ENCODE data around the gene ERCC5.

Gene ERCC5

DNA sequence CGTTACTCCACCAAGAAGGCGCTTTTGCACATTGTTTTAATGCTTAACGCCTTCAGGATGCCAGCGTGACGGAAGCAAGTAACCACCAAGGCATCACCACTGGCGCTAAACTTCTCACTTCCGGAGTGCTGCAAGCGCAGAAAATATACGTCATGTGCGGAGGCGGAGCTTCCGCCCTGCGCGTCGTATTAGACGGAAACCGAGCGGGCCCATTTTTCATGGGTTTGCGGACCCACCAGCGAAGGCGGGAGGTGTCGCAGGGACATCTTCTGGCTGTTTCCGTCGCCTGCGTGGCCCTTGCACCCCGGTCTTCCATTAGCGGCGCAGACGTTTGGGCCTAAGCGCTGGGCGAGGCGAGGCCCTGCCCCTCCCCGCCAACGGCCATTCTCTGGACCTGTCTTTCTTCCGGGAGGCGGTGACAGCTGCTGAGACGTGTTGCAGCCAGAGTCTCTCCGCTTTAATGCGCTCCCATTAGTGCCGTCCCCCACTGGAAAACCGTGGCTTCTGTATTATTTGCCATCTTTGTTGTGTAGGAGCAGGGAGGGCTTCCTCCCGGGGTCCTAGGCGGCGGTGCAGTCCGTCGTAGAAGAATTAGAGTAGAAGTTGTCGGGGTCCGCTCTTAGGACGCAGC, at the start of gene ERCC5:
ERCC5 (plus strand) TSS at position 403 of the 631 bp plus-strand sequence. CDS start 235 bp downstream, outside the sequence.
- DNase-seq (ENCODE audit: low read depth, low spot score): peak; percentile 88

- peak; percentile 54 for DNase-seq (ENCODE audit: low read depth, low spot score)
These were observed 47.0 kb upstream of the ERCC5 start, which contains the start of the genes BIVM and POGLUT2 for GRCh38 chr13:102798581-102799425. Gene BIVM (plus strand): TSS chr13:102799119. CDS start chr13:102807268, 8,149 bp downstream. Gene POGLUT2 (minus strand): TSS chr13:102798976. CDS start chr13:102798670, 306 bp downstream.

DNA sequence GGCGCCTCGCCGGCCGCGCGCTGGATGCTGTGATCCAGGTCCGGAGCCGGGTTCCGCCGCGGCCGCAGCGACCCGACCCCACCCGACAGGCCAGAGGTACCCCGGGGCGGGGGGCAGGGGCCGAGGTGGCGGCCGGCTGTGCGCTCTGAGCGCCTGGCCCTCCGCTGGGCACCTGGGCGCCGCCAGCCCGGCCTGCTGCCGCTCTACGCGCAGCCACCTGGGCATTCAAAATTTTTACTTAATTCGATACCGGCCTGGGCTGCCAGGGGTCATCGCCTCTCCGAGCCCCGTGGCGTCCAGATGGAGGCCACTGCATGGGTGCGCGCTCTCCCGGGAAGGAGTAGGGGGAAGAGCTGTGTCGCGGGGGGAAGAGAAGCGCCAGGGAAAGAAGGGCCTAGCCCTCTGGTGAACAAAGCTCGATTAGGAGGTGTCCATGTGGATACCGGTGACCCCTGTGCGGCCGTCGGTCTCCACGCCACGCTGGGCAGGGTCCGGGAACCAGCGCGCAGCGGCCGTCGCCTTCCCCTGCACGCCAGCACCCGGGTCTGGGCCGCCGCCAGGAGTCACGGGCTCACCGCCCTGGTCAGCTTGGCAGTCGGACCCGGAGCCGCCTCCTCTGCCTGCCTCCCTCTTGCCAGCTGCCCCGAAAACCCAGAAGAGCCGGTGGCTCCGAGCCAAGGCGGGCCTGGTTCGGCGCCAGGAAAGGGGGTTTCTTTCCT, 46.2 kb upstream of the ERCC5 start:
- no peak for DNase-seq (ENCODE audit: low read depth, low spot score)

DNA sequence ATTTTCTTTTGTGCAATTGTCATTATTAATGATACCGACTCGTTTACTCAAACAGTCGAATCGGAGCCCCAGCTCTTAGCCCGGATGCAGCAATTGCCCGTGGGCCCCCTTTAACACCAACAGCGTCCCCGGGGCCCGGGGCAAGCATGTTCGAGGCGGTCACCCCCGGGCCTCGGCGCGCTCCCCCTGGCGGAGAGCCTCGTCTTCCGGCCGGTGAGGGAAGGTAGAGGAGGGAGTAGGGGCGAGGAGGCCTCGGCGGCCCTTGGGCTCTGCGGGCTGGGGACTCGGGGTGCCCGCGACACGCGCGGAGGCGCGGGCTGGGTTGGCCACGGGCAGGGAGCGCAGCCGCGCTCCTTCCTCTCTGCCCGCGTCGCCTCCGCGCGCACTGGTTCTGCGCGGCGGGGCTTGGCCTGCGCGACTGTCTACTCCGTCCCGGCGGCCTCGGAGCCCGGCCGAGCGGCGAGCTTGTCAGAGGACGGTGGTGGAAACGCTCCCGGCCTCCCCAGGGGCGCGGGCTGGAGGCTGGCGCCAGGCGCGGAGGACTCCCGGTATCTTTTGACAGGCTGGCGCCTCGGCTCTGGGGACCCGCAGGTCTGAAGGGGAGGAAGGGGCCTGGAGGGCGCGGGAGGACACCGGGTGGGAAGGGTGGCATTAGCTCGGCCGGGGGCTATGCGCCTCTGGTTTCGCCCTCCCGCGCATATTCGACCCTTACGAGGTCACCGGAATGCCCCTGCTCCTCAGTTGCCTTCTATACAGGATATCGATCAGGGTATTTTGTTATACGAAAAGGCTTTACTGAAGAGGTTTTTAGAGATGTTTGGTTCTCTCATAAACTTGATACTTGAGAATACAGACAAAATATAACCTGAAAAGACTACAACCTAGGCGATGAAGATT, 45.4 kb upstream of the ERCC5 start:
- DNase-seq (ENCODE audit: low read depth, low spot score): peak; percentile 74

GRCh38 chr13:102805680-102806079, 40.2 kb upstream of the ERCC5 start:
- no peak for DNase-seq (ENCODE audit: low read depth, low spot score)

- DNase-seq (ENCODE audit: low read depth, low spot score): no peak
These were observed 38.1 kb upstream of the ERCC5 start for GRCh38 chr13:102807699-102808098.

DNA sequence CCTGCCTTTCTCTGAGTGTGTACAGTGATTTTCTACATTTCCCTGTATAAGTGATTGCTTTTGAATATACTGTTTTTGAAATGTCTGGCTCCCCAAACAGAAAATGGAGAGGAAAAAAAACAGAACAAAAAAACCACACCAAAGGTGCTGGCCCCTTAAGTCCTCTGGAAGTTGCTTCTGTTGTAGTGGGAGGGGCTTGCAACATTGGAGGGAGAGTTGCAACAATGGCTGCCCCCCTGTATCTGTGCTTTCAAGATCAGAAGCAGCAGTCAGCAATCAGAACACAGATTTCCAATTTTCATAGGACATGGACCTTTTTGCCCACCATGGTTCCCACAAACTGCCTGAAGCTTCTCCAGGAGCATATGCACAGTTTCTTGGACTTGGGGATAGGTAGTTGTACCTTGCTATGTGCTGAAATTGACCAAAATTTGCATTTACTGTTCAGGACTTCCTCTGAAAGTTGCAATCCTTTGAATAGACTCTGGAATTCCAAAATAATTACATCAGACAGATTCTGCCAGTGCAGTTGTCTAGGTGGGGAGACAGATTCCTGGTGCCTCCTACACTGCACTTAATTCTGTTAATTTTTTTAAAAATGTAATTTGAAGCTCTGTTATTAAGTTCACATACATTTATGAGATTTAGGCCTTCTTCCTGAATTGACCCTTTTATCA, 33.1 kb upstream of the ERCC5 start:
- no peak for DNase-seq (ENCODE audit: low read depth, low spot score)

GRCh38 chr13:102814025-102814607, 31.7 kb upstream of the ERCC5 start:
- DNase-seq (ENCODE audit: low read depth, low spot score): no peak

DNA sequence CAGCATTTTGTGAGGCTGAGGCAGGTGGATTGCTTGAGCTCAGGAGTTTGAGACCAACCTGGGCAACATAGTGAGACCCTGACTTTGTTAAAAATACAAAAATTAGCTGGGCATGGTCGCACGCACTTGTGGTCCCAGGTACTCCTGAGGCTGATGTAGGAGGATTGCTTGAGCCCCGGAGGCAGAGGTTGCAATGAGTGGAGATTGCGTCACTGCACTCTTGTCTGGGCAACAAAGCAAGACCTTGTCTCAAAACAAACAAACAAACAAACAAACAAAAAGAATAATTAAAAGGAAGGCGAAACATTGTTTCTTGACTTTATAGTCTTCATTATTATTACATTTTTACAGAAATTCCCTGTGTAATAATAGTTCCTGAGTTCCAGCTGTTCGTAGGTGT, 31.0 kb upstream of the ERCC5 start:
- no peak for DNase-seq (ENCODE audit: low read depth, low spot score)

DNA sequence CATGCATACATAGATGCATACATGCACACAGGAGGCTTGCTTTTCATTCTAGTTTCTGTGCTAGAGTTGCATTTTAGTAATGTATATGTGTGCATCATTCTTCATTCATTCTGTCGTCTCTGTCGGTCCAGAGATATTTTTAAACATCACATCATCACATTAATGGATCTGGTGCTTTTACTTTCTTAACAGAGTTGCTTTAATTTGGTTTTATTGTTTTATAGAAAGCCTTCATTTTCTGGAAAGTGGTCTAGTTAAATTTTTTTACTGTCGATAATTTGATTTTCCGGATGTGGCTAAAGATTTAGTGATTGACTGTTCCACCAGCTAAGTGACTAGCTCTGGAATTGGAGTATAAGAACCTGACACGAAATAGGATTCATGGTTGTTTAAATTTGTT, 30.0 kb upstream of the ERCC5 start:
- DNase-seq (ENCODE audit: low read depth, low spot score): no peak

DNA sequence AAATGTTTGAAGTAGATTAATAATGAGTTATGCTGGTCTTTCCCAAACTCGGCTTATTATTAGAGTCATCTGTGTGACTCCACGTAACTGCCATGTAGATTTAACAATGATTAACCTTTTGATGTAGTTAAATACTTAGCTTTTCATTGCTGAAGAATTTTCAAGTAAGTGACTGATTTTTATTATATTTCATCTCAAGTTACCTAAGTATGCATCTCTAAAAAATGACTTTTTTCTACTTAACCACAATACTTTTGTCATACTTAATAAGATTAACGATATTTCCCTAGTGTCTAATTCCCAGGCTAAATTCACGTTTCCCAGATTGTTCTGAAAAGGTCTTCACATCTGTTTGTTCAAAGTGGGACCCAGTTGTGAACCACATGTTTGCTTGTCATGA, 29.1 kb upstream of the ERCC5 start:
- no peak for DNase-seq (ENCODE audit: low read depth, low spot score)

DNA sequence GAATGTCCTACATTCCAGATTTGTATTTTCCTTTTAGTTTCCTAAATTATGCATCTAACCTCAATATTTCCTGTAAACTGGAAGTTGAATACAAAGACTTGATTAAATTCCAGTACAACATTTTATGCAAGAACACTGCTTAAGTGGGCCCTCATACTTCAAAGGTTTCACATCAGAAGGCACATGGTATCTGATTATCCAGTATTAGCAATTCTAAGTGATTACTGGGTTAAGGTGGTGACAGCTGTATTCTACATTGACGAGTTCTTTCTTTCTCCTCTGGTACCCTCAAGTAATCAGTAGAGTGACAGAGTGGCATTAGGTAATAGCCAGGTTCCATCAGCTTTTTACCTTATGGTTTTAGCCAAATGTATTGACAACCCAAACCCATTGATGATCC, 28.6 kb upstream of the ERCC5 start:
- no peak for DNase-seq (ENCODE audit: low read depth, low spot score)

- DNase-seq (ENCODE audit: low read depth, low spot score): no peak
These were observed 27.9 kb upstream of the ERCC5 start for GRCh38 chr13:102817907-102818306.

GRCh38 chr13:102825400-102825799, 20.4 kb upstream of the ERCC5 start:
- no peak for DNase-seq (ENCODE audit: low read depth, low spot score)

- DNase-seq (ENCODE audit: low read depth, low spot score): no peak
These were observed 19.7 kb upstream of the ERCC5 start for GRCh38 chr13:102825921-102826706.

GRCh38 chr13:102830646-102831045, 15.2 kb upstream of the ERCC5 start:
- DNase-seq (ENCODE audit: low read depth, low spot score): no peak

- no peak for DNase-seq (ENCODE audit: low read depth, low spot score)
These were observed 9.4 kb upstream of the ERCC5 start for GRCh38 chr13:102836471-102836870.

DNA sequence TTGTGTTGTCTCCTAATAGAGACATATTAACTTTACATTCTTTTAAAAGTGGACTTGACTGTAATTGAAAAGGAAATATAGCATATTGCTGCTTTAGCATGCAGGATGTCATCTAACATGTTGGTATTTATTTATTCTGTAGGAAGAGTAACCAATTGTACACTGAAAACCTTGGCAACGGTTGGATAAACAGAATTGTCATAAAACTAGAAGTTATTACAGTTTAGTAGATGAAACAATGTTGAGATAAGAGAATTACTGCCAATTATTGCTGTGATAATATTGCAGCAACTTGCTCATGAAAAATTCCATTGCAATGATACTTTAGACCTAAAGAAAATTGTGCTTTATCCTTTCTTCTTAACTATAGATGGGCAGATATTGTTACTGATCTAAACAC, 7.6 kb upstream of the ERCC5 start:
- no peak for DNase-seq (ENCODE audit: low read depth, low spot score)

DNA sequence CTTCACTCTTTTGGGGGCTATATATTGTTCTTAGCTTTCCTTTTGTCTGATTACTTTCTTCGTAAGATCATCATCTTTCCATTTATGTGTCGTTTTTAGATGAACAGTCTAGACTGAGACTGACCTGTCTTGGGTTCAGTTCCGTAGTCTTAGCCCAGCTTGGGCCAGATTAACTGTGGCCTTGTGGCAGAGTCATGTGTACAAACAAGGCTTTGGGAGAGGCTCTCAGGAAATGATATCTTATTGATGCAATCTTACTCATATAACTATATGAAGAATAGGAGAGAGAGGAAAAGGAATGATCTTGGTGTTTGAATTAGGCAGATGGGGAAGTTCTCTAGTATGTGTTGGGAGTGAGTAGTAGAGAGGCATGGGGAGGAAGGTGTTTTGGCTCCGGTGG, 6.8 kb upstream of the ERCC5 start:
- DNase-seq (ENCODE audit: low read depth, low spot score): no peak

Data from activated naive CD8-positive, alpha-beta T cell treated with anti-CD3 and anti-CD28 coated beads, Interleukin-2, amount 50 U/mL, for 16 hours (primary cell).